H9 (cell line): ENCODE results near the gene MAN1A1. TPM values are rescaled to one million over a fixed set of nuclear protein-coding genes. Genes with fewer than 3 reads are reported as not detected.

Source experiments
- DNase-seq: peaks from one replicate; pipeline ENCODE4 v3.0.0-alpha.2; 2017
- H2AFZ ChIP-seq: one replicate; pipeline ENCODE4 v1.6.1; 2013; ENCODE audit warnings: mild to moderate bottlenecking, low read length, control low read depth, moderate library complexity
- H2AK5ac ChIP-seq: 2 replicates; pipeline ENCODE4 v1.6.1; 2013; ENCODE audit warnings: low read length, control low read depth, mixed read lengths; ENCODE audit not compliant: insufficient read length
- H2BK120ac ChIP-seq: one replicate; pipeline ENCODE4 v1.6.1; 2013; ENCODE audit warnings: low read depth, mild to moderate bottlenecking, low read length, control low read depth, inconsistent platforms; ENCODE audit not compliant: poor library complexity, severe bottlenecking
- H2BK12ac ChIP-seq: 2 replicates; pipeline ENCODE4 v1.6.1; 2013; ENCODE audit warnings: low read length, control low read depth, mixed read lengths, low read depth; ENCODE audit not compliant: insufficient read length
- H2BK15ac ChIP-seq: 2 replicates; pipeline ENCODE4 v1.6.1; 2013; ENCODE audit warnings: low read depth, low read length, control low read depth
- H2BK20ac ChIP-seq: one replicate; pipeline ENCODE4 v1.6.1; 2013; ENCODE audit warnings: low read depth, mild to moderate bottlenecking, low read length, control low read depth, inconsistent platforms; ENCODE audit not compliant: poor library complexity, severe bottlenecking
- H2BK5ac ChIP-seq: 2 replicates; pipeline ENCODE4 v1.6.1; 2013; ENCODE audit warnings: low read length, control low read depth, mixed read lengths; ENCODE audit not compliant: insufficient read length
- H3K14ac ChIP-seq: 2 replicates; pipeline ENCODE4 v1.6.1; 2013; ENCODE audit warnings: low read length, control low read depth; ENCODE audit not compliant: insufficient read depth
- H3K18ac ChIP-seq: 2 replicates; pipeline ENCODE4 v1.6.1; 2013; ENCODE audit warnings: low read depth, mild to moderate bottlenecking, mixed read lengths, low read length, control low read depth; ENCODE audit not compliant: insufficient read length
- H3K23ac ChIP-seq: 2 replicates; pipeline ENCODE4 v1.6.1; 2013; ENCODE audit warnings: low read length, control low read depth, mixed read lengths, low read depth; ENCODE audit not compliant: insufficient read length
- H3K23me2 ChIP-seq: 2 replicates; pipeline ENCODE4 v1.6.1; 2013; ENCODE audit warnings: low read depth, mild to moderate bottlenecking, mixed read lengths, low read length, control low read depth; ENCODE audit not compliant: insufficient read length, poor library complexity, severe bottlenecking
- H3K27ac ChIP-seq: 2 replicates; pipeline ENCODE4 v1.5.1; 2013; ENCODE audit warnings: low read length, control low read depth, mixed read lengths, low read depth; ENCODE audit not compliant: insufficient read length
- H3K27me3 ChIP-seq: 2 replicates; pipeline ENCODE4 v1.6.1; 2013; ENCODE audit warnings: low read length, control low read depth, inconsistent platforms; ENCODE audit not compliant: insufficient read depth
- H3K4ac ChIP-seq: 2 replicates; pipeline ENCODE4 v1.6.1; 2013; ENCODE audit warnings: low read depth, mild to moderate bottlenecking, control low read depth, inconsistent platforms, low read length, moderate library complexity
- H3K4me1 ChIP-seq: 2 replicates; pipeline ENCODE4 v1.6.1; 2013; ENCODE audit warnings: low read length, control low read depth, inconsistent platforms; ENCODE audit not compliant: insufficient read depth
- H3K4me2 ChIP-seq: 2 replicates; pipeline ENCODE4 v1.6.1; 2013; ENCODE audit warnings: low read length, control low read depth, mixed read lengths; ENCODE audit not compliant: insufficient read length, insufficient read depth
- H3K56ac ChIP-seq: 2 replicates; pipeline ENCODE4 v1.6.1; 2013; ENCODE audit warnings: low read depth, mild to moderate bottlenecking, mixed read lengths, low read length, control low read depth; ENCODE audit not compliant: insufficient read length
- H3K79me1 ChIP-seq: 2 replicates; pipeline ENCODE4 v1.6.1; 2013; ENCODE audit warnings: low read depth, mild to moderate bottlenecking, moderate library complexity, low read length, control low read depth, inconsistent platforms; ENCODE audit not compliant: insufficient read depth, poor library complexity, severe bottlenecking
- H3K79me2 ChIP-seq: 2 replicates; pipeline ENCODE4 v1.6.1; 2013; ENCODE audit warnings: low read length, control low read depth, inconsistent platforms; ENCODE audit not compliant: insufficient read depth
- H3K9ac ChIP-seq: 2 replicates; pipeline ENCODE4 v1.6.1; 2013; ENCODE audit warnings: low read length, control low read depth, mixed read lengths; ENCODE audit not compliant: insufficient read length; ENCODE audit errors: extremely low read depth
- H3K9me3 ChIP-seq: one replicate; pipeline ENCODE4 v1.6.1; 2013; ENCODE audit warnings: low read depth, low read length, inconsistent platforms; ENCODE audit not compliant: control insufficient read depth
- H3T11ph ChIP-seq: one replicate; pipeline ENCODE4 v1.6.1; 2013; ENCODE audit warnings: mild to moderate bottlenecking, low read length, control low read depth, inconsistent platforms
- H4K20me1 ChIP-seq: one replicate; pipeline ENCODE4 v1.6.1; 2013; ENCODE audit not compliant: control insufficient read depth, insufficient read length, insufficient read depth
- H4K5ac ChIP-seq: 2 replicates; pipeline ENCODE4 v1.6.1; 2013; ENCODE audit warnings: low read depth, mild to moderate bottlenecking, mixed read lengths, low read length, control low read depth; ENCODE audit not compliant: insufficient read length
- H4K8ac ChIP-seq: replicated peaks from 2 replicates; pipeline ENCODE4 v1.6.1; 2013; ENCODE audit warnings: low read length, control low read depth, mixed read lengths, low read depth; ENCODE audit not compliant: insufficient read length
- H4K91ac ChIP-seq: 2 replicates; pipeline ENCODE4 v1.6.1; 2013; ENCODE audit warnings: low read depth, mild to moderate bottlenecking, moderate library complexity, mixed read lengths, low read length, control low read depth; ENCODE audit not compliant: insufficient read length
- H3K27ac Mint-ChIP-seq, 3 experiments: 2 replicates in 2 of 3; 3 replicates in 1 of 3; pipeline ENCODE4 v1.8.0; 2020 to 2021; ENCODE audit warnings: mixed read lengths in 3 of 3, mild to moderate bottlenecking in 1 of 3, moderate library complexity in 1 of 3
- H3K27me3 Mint-ChIP-seq: 2 replicates; pipeline ENCODE4 v1.8.0; 2021; ENCODE audit warnings: low read depth, mild to moderate bottlenecking, moderate library complexity, mixed read lengths
- H3K36me3 Mint-ChIP-seq, 3 experiments: 2 replicates in 2 of 3; 3 replicates in 1 of 3; pipeline ENCODE4 v1.8.0; 2020 to 2021; ENCODE audit warnings: low read depth in 3 of 3, mixed read lengths in 3 of 3; ENCODE audit not compliant: insufficient read depth in 1 of 3
- H3K4me1 Mint-ChIP-seq, 2 experiments: 2 replicates each; pipeline ENCODE4 v1.8.0; 2020; ENCODE audit warnings: mixed read lengths in 2 of 2
- H3K4me3 Mint-ChIP-seq, 2 experiments: 2 replicates in 1 of 2; 3 replicates in 1 of 2; pipeline ENCODE4 v1.8.0; 2020 to 2021; ENCODE audit warnings: mild to moderate bottlenecking in 2 of 2, mixed read lengths in 2 of 2, moderate library complexity in 1 of 2
- H3K9me3 Mint-ChIP-seq, 2 experiments: 2 replicates in 1 of 2; 3 replicates in 1 of 2; pipeline ENCODE4 v1.8.0; 2020; ENCODE audit warnings: mild to moderate bottlenecking in 2 of 2, mixed read lengths in 2 of 2, moderate library complexity in 1 of 2
- CTCF ChIP-seq: fragments of 200-600 bp; sonication (generic); conservative IDR thresholded peaks from 3 replicates; pipeline ENCODE4 v1.8.0; 2021; ENCODE audit warnings: antibody characterized with exemption, mild to moderate bottlenecking
- WGBS: extraction: QIAGEN DNeasy Blood & Tissue Kit; methylation state at CpG from one replicate; pipeline ENCODE4 v1.1.7; 2013; ENCODE audit warnings: missing lambda C conversion rate, low lambda C conversion rate, mixed read lengths; ENCODE audit not compliant: insufficient read length; ENCODE audit errors: extremely low coverage; 5-methylcytosine and 5-hydroxymethylcytosine counted together
- total RNA-seq: library from RNA; stranded (reverse); gene quantifications from 2 replicates; pipeline ENCODE4 v1.2.1, GENCODE V29; 2021

The MAN1A1 gene
- total RNA-seq, 1 experiment from 2014 or later = 1.6 TPM

DNA sequence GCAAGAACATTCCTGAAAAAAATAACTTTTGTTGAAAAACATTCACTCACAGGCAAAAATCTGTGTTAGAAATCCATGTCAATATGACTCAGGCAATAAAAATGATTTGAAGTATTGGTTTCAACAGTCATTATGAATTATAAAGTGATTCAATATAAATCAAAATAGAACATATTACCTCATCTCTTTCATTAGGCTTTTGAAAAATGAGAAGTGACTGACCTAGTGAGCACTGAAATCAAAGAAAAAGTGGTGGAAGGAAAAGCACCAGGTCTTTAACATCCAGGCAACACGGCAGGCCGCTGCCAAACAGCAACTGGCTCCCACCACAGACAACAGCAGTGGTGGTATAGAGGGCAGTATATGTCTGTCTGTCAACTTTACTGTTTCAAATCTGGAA is 68.9 kb downstream of the MAN1A1 start:
- H3K9me3 Mint-ChIP-seq = no peaks in the 10 kb centered on the region
- no peak overlapping the region for H3K27ac ChIP-seq
- H2AK5ac ChIP-seq = no peak overlapping the region
- H3K18ac ChIP-seq = no peak overlapping the region
- H3K4me1 ChIP-seq = no peaks in the 10 kb centered on the region
- no peak overlapping the region for H3K4me3 Mint-ChIP-seq
- no peaks in the 10 kb centered on the region for H3K23me2 ChIP-seq
- H3K4ac ChIP-seq = no peak overlapping the region
- no peak for DNase-seq
- H3K27ac Mint-ChIP-seq = peak overlapping the region in 1 of 3 experiments; percentile 47; a peak in 1 of 7 replicates
- H3K9ac ChIP-seq = no peak overlapping the region
- no peak overlapping the region for H2BK15ac ChIP-seq
- H2AFZ ChIP-seq = no peak overlapping the region
- H3K4me1 Mint-ChIP-seq = no peaks in the 10 kb centered on the region
- H3K36me3 Mint-ChIP-seq = no peaks in the 10 kb centered on the region
- H4K5ac ChIP-seq = no peak overlapping the region
- no peak overlapping the region for H3K4me2 ChIP-seq
- H2BK12ac ChIP-seq = no peak overlapping the region
- no peak overlapping the region for H4K8ac ChIP-seq
- TF ChIP-seq CTCF = no peak
- WGBS = no CpG with 5 or more reads among the region's 2 CpGs
- no peak overlapping the region for H4K91ac ChIP-seq
- no peak overlapping the region for H3K56ac ChIP-seq
- H3K14ac ChIP-seq = no peak overlapping the region
- no peaks in the 10 kb centered on the region for H3K27me3 ChIP-seq
- no peaks in the 10 kb centered on the region for H3K9me3 ChIP-seq
- H2BK120ac ChIP-seq = no peak overlapping the region
- no peaks in the 10 kb centered on the region for H3K27me3 Mint-ChIP-seq
- H3K79me1 ChIP-seq = no peaks in the 10 kb centered on the region
- no peak overlapping the region for H2BK5ac ChIP-seq
- H4K20me1 ChIP-seq = no peaks in the 10 kb centered on the region
- no peak overlapping the region for H2BK20ac ChIP-seq
- no peaks in the 10 kb centered on the region for H3K79me2 ChIP-seq
- H3K23ac ChIP-seq = no peak overlapping the region
- H3T11ph ChIP-seq = no peak overlapping the region
